Mucosa of descending colon (tissue), 3 donors: ENCODE measurements around the gene HOXC9. TPM values are rescaled to one million over a fixed set of nuclear protein-coding genes. Genes with fewer than 3 reads are reported as not detected.
A peak's percentile ranks its signal among the peaks of the same experiment; 100 is the strongest.

Source experiments
- ATAC-seq: fragments of 200-7000 bp; cut with Tn5 transposase; one replicate; pipeline ENCODE4 v1.9.1; 2020; ENCODE audit warnings: mild to moderate bottlenecking, moderate library complexity
- DNase-seq, 3 donors: peaks; one replicate each; pipeline ENCODE4 v3.0.0-alpha.2; 2020
- H3K36me3 ChIP-seq: fragments of 200-600 bp; one replicate; pipeline ENCODE4 v1.8.0; 2021; ENCODE audit warnings: low read depth, mild to moderate bottlenecking
- H3K4me1 ChIP-seq: fragments of 200-600 bp; one replicate; pipeline ENCODE4 v1.8.0; 2021; ENCODE audit warnings: low read depth, mild to moderate bottlenecking
- H3K4me3 ChIP-seq: fragments of 200-600 bp; one replicate; pipeline ENCODE4 v1.8.0; 2021; ENCODE audit warnings: mild to moderate bottlenecking
- H3K9me3 ChIP-seq: fragments of 200-600 bp; one replicate; pipeline ENCODE4 v1.8.0; 2021; ENCODE audit warnings: mild to moderate bottlenecking
- intact Hi-C, 2 donors: fragments of 100-400 bp; cut with DNase I in 1 of 2; cut with micrococcal nuclease in 1 of 2; formaldehyde crosslinking; loops; one replicate each; pipeline versions ENCODE4 v1.11.0 to v1.11.1; 2022; cut with DNase I, micrococcal nuclease
- total RNA-seq, 3 donors: library from RNA; stranded (reverse); fragmentation: NEBNext Ultra II Directional in 2 of 3; extraction: Animal tissue kit (Norgen Biotek cat#: 25700) in 2 of 3; gene quantifications; one replicate each; pipeline versions ENCODE4 v1.2.1 to v1.2.4, GENCODE V29; 2021 to 2023
- TF ChIP-seq, protein P1 (sequence below): fragments of 200-600 bp; IDR thresholded peaks from one replicate; pipeline ENCODE4 v1.8.0; 2022; ENCODE audit warnings: antibody characterized with exemption, mild to moderate bottlenecking
- donor health status: DM: no; HTN: no; CAD: no; lungs with moderate emphysema.
- donor health status: DM: no; HTN: no; CAD: no.
- donor health status: DM: no; HTN: yes; CAD: no.

The HOXC9 gene
- total RNA-seq, 3 donors from 2014 or later = not detected

DNA sequence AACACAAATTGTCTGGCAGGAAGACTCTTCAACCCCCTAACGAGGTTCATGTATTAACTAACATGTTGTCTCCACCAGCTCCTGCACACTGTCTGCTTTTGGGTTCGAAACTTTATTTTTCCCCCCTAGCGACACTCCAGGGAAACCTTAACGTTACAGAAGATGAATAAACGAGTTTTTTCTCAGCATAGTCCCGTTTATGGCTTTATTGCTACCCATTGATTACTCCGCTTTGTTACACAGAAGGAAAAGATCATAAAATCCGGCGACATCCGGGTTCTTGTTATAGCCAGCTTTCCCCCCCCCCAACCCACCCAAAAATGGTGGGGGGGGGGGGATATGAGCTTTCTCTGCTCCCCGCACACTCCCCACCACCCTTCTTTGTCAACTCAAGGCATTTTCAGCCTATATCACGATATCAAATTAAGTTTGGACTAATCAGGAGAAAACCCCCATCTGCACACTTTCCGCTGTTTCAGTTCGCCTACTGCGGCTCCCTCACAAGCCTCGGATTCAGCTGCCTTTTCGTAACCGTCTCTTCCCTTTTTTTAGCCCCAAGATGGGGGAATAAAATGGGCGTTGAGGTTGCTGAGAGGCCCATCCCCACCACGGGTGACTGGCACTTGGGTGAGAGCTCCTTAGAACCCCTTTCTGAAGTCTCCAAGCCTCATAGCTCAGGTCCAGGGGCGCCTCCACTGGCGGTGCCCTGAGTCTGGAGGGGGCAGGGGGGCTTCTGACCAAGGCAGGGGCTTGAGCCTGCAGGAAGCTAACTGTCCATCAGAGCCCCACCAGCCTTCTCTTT is 26.9 kb downstream of the HOXC9 start:
- no peak overlapping the region for H3K4me3 ChIP-seq
- DNase-seq = no peak
- H3K4me1 ChIP-seq = peaks cover 7% of the 10 kb centered on the region
- H3K36me3 ChIP-seq = no peaks in the 10 kb centered on the region
- H3K9me3 ChIP-seq = no peaks in the 10 kb centered on the region
- peak; percentile 49 for ATAC-seq
- TF ChIP-seq, protein P1, sequence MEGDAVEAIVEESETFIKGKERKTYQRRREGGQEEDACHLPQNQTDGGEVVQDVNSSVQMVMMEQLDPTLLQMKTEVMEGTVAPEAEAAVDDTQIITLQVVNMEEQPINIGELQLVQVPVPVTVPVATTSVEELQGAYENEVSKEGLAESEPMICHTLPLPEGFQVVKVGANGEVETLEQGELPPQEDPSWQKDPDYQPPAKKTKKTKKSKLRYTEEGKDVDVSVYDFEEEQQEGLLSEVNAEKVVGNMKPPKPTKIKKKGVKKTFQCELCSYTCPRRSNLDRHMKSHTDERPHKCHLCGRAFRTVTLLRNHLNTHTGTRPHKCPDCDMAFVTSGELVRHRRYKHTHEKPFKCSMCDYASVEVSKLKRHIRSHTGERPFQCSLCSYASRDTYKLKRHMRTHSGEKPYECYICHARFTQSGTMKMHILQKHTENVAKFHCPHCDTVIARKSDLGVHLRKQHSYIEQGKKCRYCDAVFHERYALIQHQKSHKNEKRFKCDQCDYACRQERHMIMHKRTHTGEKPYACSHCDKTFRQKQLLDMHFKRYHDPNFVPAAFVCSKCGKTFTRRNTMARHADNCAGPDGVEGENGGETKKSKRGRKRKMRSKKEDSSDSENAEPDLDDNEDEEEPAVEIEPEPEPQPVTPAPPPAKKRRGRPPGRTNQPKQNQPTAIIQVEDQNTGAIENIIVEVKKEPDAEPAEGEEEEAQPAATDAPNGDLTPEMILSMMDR = no peak
- intact Hi-C loops = loop anchor here in 1 of 2 donors (5.0 kb wide), 1 partner anchor 165 kb away; no protein-coding TSS in a partner anchor

DNA sequence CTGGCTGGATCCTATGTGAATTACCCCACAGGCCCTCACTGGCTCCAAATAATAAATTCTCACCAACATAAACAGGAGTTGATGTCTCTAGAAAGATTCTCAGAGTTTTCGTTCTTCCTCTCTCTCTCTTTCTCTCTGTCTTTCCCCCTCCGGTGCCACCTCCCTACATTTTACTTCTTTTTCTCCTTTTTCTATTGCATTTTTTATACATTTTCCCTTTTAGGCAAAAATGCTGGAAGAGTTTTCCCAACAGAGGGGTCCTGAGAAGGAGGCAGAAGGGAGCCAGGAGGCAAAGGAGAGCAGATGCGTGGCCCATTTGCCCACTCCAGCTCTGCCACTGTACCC is 27.5 kb downstream of the HOXC9 start:
- peaks cover 7% of the 10 kb centered on the region for H3K4me1 ChIP-seq
- no peaks in the 10 kb centered on the region for H3K9me3 ChIP-seq
- ATAC-seq = no peak
- intact Hi-C loops = loop anchor here in 1 of 2 donors (5.0 kb wide), 1 partner anchor 165 kb away; no protein-coding TSS in a partner anchor
- TF ChIP-seq, protein P1 = no peak
- DNase-seq = no peak
- no peak overlapping the region for H3K4me3 ChIP-seq
- no peaks in the 10 kb centered on the region for H3K36me3 ChIP-seq

DNA sequence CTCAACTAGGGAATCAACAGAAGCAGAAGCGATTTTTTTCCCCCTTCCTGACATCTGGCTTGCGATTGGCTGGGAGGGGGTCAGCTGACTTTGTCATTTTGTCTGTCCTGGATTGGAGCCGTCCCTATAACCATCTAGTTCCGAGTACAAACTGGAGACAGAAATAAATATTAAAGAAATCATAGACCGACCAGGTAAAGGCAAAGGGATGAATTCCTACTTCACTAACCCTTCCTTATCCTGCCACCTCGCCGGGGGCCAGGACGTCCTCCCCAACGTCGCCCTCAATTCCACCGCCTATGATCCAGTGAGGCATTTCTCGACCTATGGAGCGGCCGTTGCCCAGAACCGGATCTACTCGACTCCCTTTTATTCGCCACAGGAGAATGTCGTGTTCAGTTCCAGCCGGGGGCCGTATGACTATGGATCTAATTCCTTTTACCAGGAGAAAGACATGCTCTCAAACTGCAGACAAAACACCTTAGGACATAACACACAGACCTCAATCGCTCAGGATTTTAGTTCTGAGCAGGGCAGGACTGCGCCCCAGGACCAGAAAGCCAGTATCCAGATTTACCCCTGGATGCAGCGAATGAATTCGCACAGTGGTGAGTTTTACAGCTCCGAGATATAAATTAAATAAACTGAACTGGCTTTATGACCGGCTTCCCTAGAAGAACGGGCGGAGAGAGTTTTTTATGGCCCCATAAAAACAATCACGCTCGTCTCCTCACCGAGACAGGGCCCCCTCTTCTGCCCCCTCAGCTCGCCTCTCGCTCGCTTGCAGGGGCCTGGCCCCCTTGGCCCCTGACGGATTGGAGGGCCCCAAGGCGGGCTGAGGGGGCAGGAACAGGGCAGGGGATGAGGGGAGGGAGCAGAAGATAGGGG is 28.6 kb downstream of the HOXC9 start, which contains the start of gene HOXC6:
HOXC6 (plus strand) TSS at position 127 of the 888 bp plus-strand sequence; CDS start at position 209, 82 bp downstream.
- H3K9me3 ChIP-seq = no peaks in the 10 kb centered on the region
- TF ChIP-seq, protein P1 = no peak
- intact Hi-C loops = loop anchor here in 1 of 2 donors (5.0 kb wide), 1 partner anchor 164 kb away; no protein-coding TSS in a partner anchor
- H3K4me3 ChIP-seq = no peak within 1 kb of the TSS
- DNase-seq (no peak), ATAC-seq (peak; percentile 68)
- no peaks in the 10 kb centered on the region for H3K36me3 ChIP-seq
- H3K4me1 ChIP-seq = peaks cover 11% of the 10 kb centered on the region

DNA sequence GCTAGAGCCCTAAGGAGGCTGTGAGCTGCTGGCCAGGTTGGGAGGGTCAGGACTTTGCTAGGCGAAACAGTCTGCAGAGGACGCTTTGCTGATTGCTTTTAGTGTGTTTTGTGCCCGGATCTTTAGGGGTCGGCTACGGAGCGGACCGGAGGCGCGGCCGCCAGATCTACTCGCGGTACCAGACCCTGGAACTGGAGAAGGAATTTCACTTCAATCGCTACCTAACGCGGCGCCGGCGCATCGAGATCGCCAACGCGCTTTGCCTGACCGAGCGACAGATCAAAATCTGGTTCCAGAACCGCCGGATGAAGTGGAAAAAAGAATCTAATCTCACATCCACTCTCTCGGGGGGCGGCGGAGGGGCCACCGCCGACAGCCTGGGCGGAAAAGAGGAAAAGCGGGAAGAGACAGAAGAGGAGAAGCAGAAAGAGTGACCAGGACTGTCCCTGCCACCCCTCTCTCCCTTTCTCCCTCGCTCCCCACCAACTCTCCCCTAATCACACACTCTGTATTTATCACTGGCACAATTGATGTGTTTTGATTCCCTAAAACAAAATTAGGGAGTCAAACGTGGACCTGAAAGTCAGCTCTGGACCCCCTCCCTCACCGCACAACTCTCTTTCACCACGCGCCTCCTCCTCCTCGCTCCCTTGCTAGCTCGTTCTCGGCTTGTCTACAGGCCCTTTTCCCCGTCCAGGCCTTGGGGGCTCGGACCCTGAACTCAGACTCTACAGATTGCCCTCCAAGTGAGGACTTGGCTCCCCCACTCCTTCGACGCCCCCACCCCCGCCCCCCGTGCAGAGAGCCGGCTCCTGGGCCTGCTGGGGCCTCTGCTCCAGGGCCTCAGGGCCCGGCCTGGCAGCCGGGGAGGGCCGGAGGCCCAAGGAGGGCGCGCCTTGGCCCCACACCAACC is 29.8 kb downstream of the HOXC9 start:
- Histone ChIP-seq H3K4me1 (peaks cover 14% of the 10 kb centered on the region), H3K36me3 (no peaks in the 10 kb centered on the region), H3K9me3 (no peaks in the 10 kb centered on the region), H3K4me3 (no peak overlapping the region)
- ATAC-seq (no peak), DNase-seq (no peak)
- intact Hi-C loops = loop anchor here in 1 of 2 donors (5.0 kb wide), 1 partner anchor 163 kb away; no protein-coding TSS in a partner anchor
- TF ChIP-seq, protein P1 = no peak

DNA sequence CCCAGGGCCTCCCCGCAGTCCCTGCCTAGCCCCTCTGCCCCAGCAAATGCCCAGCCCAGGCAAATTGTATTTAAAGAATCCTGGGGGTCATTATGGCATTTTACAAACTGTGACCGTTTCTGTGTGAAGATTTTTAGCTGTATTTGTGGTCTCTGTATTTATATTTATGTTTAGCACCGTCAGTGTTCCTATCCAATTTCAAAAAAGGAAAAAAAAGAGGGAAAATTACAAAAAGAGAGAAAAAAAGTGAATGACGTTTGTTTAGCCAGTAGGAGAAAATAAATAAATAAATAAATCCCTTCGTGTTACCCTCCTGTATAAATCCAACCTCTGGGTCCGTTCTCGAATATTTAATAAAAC is 30.5 kb downstream of the HOXC9 start:
- TF ChIP-seq, protein P1 = no peak
- H3K4me3 ChIP-seq = no peak overlapping the region
- no peaks in the 10 kb centered on the region for H3K9me3 ChIP-seq
- ATAC-seq (no peak), DNase-seq (no peak)
- intact Hi-C loops = no loop called here
- no peaks in the 10 kb centered on the region for H3K36me3 ChIP-seq
- H3K4me1 ChIP-seq = peaks cover 14% of the 10 kb centered on the region
